ENCODE measurements around the gene MYNN. TPM values are rescaled to one million over a fixed set of nuclear protein-coding genes. Genes with fewer than 3 reads are reported as not detected.

The MYNN gene
- 13.5 TPM for total RNA-seq (2021; ENCODE audit: unreplicated experiment)
- polyA plus RNA-seq (2012): 12.1 and 12.2 TPM in 2 replicates
- percentile 93 among the genes with signal in this experiment for Bru-seq, nascent RNA
- percentile 77 among the genes with signal in this experiment for BruChase-seq, experiment 1, labeled RNA remaining after a 6-hour chase
- BruChase-seq, experiment 2, labeled RNA remaining after a 2-hour chase: percentile 88 among the genes with signal in this experiment
- long read RNA-seq, full-length matches to known transcripts: 6 of 21 reads
- long read RNA-seq, partial matches to known transcripts: 3 of 21 reads
- long read RNA-seq, other reads (novel, unspliced or antisense): 12 of 21 reads

DNA sequence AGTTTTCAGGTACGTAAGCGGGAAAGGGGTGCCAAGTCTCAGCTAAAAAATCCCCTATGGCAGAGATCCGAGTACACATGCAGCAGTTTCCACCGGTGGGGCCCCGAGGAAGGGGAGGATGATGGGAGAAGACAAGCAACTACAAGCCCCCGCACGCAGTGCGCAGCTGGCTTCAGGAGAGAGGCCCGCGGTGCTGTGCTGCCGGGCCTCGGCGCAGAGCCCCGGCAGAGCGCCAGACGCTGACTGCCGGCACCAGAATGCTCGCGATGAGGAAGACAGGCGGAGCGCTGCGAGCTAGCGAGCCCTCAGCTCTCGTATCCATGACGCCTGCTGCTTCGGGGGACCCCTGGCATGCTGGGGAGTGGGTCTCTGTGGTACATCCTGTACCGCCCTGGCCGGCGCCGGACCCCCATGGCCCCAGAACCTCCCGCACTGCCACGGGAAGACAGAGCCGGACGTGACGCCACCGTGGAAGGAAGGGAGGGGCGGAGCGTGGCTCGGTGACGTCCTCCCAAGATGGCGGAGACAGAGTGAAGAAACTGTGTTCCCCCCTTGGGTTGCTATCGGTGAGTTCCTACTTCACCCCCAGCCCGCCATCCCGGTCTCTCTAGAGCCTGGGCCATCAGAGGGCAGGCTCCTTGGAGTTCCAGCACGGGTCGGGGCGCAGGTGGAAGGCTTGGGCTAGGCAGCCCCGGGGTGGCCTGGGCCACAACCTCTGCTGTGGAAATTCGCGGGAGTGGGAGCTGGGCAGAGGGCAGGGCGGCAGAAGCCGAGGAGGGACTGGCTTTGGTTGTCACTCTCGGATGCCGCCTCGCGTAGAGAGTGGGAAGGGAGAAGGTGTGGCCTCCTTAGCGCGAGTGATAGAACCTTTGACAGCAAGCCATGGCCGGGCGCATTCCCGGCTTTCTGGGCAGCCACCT is at the start of gene MYNN:
TSS of gene MYNN (plus strand) at position 500 of the 920 bp plus-strand sequence. CDS start 900 bp downstream, outside the sequence.
- ChIA-PET CTCF (no interaction called here), POLR2A (interaction anchor here (1.0 to 1.6 kb wide), 2 partner anchors 9 to 18 kb away, joined by 3 to 10 read pairs; partner anchors contain the start of gene TERC)
- TF ChIP-seq EZH2phosphoT487 (IDR thresholded peaks at IDR 0.05; ENCODE audit: borderline replicate concordance): no peak
- TF ChIP-seq YY1 (IDR thresholded peaks at IDR 0.05; ENCODE audit: extremely low read depth, insufficient replicate concordance, low read depth, low read length): peak; percentile 95
- TF ChIP-seq SRF (IDR thresholded peaks at IDR 0.05; ENCODE audit: low read depth): no peak
- TF ChIP-seq, protein P1, sequence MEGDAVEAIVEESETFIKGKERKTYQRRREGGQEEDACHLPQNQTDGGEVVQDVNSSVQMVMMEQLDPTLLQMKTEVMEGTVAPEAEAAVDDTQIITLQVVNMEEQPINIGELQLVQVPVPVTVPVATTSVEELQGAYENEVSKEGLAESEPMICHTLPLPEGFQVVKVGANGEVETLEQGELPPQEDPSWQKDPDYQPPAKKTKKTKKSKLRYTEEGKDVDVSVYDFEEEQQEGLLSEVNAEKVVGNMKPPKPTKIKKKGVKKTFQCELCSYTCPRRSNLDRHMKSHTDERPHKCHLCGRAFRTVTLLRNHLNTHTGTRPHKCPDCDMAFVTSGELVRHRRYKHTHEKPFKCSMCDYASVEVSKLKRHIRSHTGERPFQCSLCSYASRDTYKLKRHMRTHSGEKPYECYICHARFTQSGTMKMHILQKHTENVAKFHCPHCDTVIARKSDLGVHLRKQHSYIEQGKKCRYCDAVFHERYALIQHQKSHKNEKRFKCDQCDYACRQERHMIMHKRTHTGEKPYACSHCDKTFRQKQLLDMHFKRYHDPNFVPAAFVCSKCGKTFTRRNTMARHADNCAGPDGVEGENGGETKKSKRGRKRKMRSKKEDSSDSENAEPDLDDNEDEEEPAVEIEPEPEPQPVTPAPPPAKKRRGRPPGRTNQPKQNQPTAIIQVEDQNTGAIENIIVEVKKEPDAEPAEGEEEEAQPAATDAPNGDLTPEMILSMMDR (IDR thresholded peaks at IDR 0.05 in 2 of 3, conservative IDR thresholded peaks at IDR 0.05 in 1 of 3; ENCODE audit: borderline replicate concordance in 1 of 3, insufficient read depth in 1 of 3, low read depth in 2 of 3, low read length in 2 of 3): no peak
- no peak for TF ChIP-seq SP1 (IDR thresholded peaks at IDR 0.05; ENCODE audit: low read depth)
- TF ChIP-seq EZH2 (IDR thresholded peaks at IDR 0.05): no peak
- TF ChIP-seq ZFX (IDR thresholded peaks at IDR 0.05): peak; percentile 74
- no peak for TF ChIP-seq EGR1 (IDR thresholded peaks at IDR 0.05; ENCODE audit: low read depth)
- TF ChIP-seq, protein P2, sequence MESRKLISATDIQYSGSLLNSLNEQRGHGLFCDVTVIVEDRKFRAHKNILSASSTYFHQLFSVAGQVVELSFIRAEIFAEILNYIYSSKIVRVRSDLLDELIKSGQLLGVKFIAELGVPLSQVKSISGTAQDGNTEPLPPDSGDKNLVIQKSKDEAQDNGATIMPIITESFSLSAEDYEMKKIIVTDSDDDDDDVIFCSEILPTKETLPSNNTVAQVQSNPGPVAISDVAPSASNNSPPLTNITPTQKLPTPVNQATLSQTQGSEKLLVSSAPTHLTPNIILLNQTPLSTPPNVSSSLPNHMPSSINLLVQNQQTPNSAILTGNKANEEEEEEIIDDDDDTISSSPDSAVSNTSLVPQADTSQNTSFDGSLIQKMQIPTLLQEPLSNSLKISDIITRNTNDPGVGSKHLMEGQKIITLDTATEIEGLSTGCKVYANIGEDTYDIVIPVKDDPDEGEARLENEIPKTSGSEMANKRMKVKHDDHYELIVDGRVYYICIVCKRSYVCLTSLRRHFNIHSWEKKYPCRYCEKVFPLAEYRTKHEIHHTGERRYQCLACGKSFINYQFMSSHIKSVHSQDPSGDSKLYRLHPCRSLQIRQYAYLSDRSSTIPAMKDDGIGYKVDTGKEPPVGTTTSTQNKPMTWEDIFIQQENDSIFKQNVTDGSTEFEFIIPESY (IDR thresholded peaks at IDR 0.05; ENCODE audit: extremely low read depth, insufficient replicate concordance, low read length): peak; percentile 34
- peak; percentile 10 for TF ChIP-seq TCF7L2 (IDR thresholded peaks at IDR 0.05; ENCODE audit: borderline replicate concordance, extremely low read depth, insufficient read depth, insufficient read length)
- no peak for TF ChIP-seq ZNF274 (IDR thresholded peaks at IDR 0.05; ENCODE audit: low read depth, low read length)
- peak; percentile 65 for TF ChIP-seq POLR2A (IDR thresholded peaks at IDR 0.05; ENCODE audit: borderline replicate concordance, extremely low read depth, insufficient read depth, insufficient read length)
- no peak for TF ChIP-seq ELF1 (IDR thresholded peaks at IDR 0.05; ENCODE audit: borderline replicate concordance, low read depth)
- TF ChIP-seq RAD21 (IDR thresholded peaks at IDR 0.05; ENCODE audit: low read depth): no peak
- TF ChIP-seq, protein P3, sequence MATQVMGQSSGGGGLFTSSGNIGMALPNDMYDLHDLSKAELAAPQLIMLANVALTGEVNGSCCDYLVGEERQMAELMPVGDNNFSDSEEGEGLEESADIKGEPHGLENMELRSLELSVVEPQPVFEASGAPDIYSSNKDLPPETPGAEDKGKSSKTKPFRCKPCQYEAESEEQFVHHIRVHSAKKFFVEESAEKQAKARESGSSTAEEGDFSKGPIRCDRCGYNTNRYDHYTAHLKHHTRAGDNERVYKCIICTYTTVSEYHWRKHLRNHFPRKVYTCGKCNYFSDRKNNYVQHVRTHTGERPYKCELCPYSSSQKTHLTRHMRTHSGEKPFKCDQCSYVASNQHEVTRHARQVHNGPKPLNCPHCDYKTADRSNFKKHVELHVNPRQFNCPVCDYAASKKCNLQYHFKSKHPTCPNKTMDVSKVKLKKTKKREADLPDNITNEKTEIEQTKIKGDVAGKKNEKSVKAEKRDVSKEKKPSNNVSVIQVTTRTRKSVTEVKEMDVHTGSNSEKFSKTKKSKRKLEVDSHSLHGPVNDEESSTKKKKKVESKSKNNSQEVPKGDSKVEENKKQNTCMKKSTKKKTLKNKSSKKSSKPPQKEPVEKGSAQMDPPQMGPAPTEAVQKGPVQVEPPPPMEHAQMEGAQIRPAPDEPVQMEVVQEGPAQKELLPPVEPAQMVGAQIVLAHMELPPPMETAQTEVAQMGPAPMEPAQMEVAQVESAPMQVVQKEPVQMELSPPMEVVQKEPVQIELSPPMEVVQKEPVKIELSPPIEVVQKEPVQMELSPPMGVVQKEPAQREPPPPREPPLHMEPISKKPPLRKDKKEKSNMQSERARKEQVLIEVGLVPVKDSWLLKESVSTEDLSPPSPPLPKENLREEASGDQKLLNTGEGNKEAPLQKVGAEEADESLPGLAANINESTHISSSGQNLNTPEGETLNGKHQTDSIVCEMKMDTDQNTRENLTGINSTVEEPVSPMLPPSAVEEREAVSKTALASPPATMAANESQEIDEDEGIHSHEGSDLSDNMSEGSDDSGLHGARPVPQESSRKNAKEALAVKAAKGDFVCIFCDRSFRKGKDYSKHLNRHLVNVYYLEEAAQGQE (IDR thresholded peaks at IDR 0.05; ENCODE audit: low read depth): no peak
- no peak for TF ChIP-seq FOSL1 (IDR thresholded peaks at IDR 0.05; ENCODE audit: low read depth)

More for the DNA sequence above, at the start of gene MYNN:
- peaks cover 51% of the 10 kb centered on the region for H3K79me2 ChIP-seq (ENCODE audit: insufficient read depth, low read length)
- no peaks in the 10 kb centered on the region for H3K9me3 ChIP-seq (ENCODE audit: control insufficient read depth in 1 of 2, insufficient read depth in 1 of 2, low read depth in 1 of 2, low read length in 2 of 2)
- no peaks in the 10 kb centered on the region for H3K9me2 ChIP-seq (ENCODE audit: insufficient read depth)
- H2AFZ ChIP-seq (ENCODE audit: low read depth, low read length, poor library complexity, severe bottlenecking): no peak within 1 kb of the TSS
- no peaks in the 10 kb centered on the region for H3K27me3 ChIP-seq (ENCODE audit: insufficient read depth, low read length)
- peaks cover 3 to 15% of the 10 kb centered on the region in 2 experiments; a peak in 1 of 4 replicates for H3K4me1 ChIP-seq (ENCODE audit: control insufficient read depth in 1 of 2, insufficient read depth in 2 of 2, low read length in 2 of 2)
- RAD21 ChIA-PET (ENCODE audit: low non-redundant PET in 1 of 2, low total read pairs in 2 of 2, uncharacterized antibody in 2 of 2, unreplicated experiment in 2 of 2): no interaction called here
- ATAC-seq: peak; percentile 82
- peak within 1 kb of the TSS; percentile 96 for H3K9ac ChIP-seq (ENCODE audit: low read length)
- intact Hi-C loops (cut with micrococcal nuclease): loop anchor here (1.0 to 2.0 kb wide), 2 partner anchors 9 to 584 kb away; partner anchors contain the start of gene SKIL
- TSS peak; percentile 96 for BruUV-seq (replicated peaks)
- peak within 1 kb of the TSS; percentile 94 to 99 for H3K4me3 ChIP-seq (replicated peaks in 1 of 2; ENCODE audit: low read depth in 1 of 2, low read length in 2 of 2)
- H3K4me2 ChIP-seq (ENCODE audit: low read length): peak within 1 kb of the TSS; percentile 97
- H3K36me3 ChIP-seq (ENCODE audit: control insufficient read depth in 1 of 2, insufficient read depth in 2 of 2, low read length in 2 of 2): peaks cover 14 to 19% of the 10 kb centered on the region in 2 experiments; a peak in 3 of 4 replicates
- DNase-seq (ENCODE audit: low read depth, low spot score): peak; percentile 73
- peak within 1 kb of the TSS; percentile 92 for H3K27ac ChIP-seq (ENCODE audit: low read depth, low read length)
- H4K20me1 ChIP-seq (ENCODE audit: insufficient read depth): no peaks in the 10 kb centered on the region
